Mononuclear cell (primary cell): ENCODE results near the gene STOX2. TPM values are rescaled to one million over a fixed set of nuclear protein-coding genes. Genes with fewer than 3 reads are reported as not detected.
"Not testable (repeated sequence)": the region's sequence is repeated elsewhere in the genome, so short reads cannot be mapped to it uniquely, and the experiment has no call there.

Experiments used
- H3K27me3 ChIP-seq: 2 replicates; pipeline ENCODE4 v1.6.0; 2011; ENCODE audit warnings: low read length, control low read depth; ENCODE audit not compliant: insufficient read depth
- H3K4me1 ChIP-seq: 2 replicates; pipeline ENCODE4 v1.5.1; 2011; ENCODE audit warnings: mild to moderate bottlenecking, low read length, control low read depth; ENCODE audit not compliant: insufficient read depth
- H3K4me3 ChIP-seq: 2 replicates; pipeline ENCODE4 v1.5.1; 2011; ENCODE audit warnings: mild to moderate bottlenecking, low read length, moderate library complexity
- H3K9me3 ChIP-seq: 2 replicates; pipeline ENCODE4 v1.5.1; 2011; ENCODE audit warnings: low read depth, mild to moderate bottlenecking, control low read depth, low read length
- total RNA-seq: library from RNA; depleted of rRNA; stranded (reverse); fragments of >200 nt; gene quantifications from one replicate; pipeline ENCODE4 v1.2.3, GENCODE V29; 2012

The STOX2 gene
- total RNA-seq, 1 donor = under 0.01 TPM

GRCh38 chr4:183936574-183937345, 31.7 kb downstream of the STOX2 start:
- H3K4me1 ChIP-seq = no peaks in the 10 kb centered on the region
- H3K4me3 ChIP-seq = no peak overlapping the region
- no peaks in the 10 kb centered on the region for H3K27me3 ChIP-seq
- no peaks in the 10 kb centered on the region for H3K9me3 ChIP-seq

DNA sequence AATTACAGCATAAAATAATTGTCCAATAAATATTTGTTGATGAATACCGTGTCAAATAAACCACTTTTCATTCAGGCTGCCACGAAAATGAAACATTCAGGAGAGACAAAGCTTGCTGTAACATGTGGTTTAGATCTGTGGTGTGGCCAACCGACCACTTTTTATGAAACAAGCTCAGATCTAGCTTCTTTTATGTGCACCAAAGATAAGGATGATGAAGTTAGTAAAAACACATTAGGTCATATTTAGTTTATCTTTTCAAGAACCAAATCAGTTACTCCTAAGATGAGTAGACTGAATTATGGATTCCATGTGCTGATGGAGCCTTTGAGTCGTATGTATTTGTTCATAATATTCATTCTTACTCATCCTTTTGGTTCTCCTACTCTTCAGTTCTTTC, 35.8 kb downstream of the STOX2 start:
- Histone ChIP-seq H3K4me3 (no peak overlapping the region), H3K9me3 (no peaks in the 10 kb centered on the region), H3K27me3 (no peaks in the 10 kb centered on the region), H3K4me1 (no peaks in the 10 kb centered on the region)

DNA sequence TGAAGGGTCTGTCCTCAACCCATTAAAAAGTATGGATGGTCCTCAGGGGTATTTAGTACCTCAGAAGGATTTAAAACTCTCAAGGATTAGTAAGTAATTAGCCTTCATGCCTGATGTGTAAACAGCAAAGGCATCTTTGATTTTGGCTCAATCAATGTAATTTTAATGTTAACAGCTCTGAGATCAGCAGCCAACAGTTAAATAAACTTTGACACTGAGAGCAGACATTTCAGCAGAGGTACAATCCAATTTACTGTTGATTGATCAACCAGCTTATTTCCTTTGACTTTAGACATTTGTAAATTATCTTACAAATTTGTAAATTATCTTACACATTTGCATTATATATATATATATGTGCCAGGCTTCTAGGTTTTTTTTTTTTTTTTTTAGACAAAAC, 36.9 kb downstream of the STOX2 start:
- no peaks in the 10 kb centered on the region for H3K9me3 ChIP-seq
- no peaks in the 10 kb centered on the region for H3K27me3 ChIP-seq
- H3K4me3 ChIP-seq = no peak overlapping the region
- H3K4me1 ChIP-seq = no peaks in the 10 kb centered on the region

DNA sequence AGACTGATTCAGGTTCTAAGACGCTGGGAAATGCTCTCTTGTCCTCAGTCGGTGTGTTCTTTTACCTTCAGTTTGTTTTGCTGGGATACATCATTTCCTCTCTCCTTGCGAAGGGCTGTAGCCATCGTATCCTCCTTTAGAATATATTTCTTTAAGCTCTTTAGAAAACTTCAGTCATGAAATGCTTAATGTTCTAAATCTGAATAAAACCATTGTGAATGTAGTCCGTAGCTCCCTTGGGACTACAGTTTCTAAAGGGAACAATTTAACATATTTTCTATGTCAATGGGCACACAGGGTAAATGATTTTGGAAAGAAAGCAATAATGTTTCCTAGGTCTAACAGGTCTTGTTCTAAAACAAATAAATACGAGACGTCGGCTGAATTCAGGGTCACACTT, 40.6 kb downstream of the STOX2 start:
- Histone ChIP-seq H3K9me3 (no peaks in the 10 kb centered on the region), H3K27me3 (no peaks in the 10 kb centered on the region)

GRCh38 chr4:183950536-183950935, 45.4 kb downstream of the STOX2 start:
- Histone ChIP-seq H3K4me3 (no peak overlapping the region), H3K4me1 (no peaks in the 10 kb centered on the region), H3K27me3 (no peaks in the 10 kb centered on the region), H3K9me3 (no peaks in the 10 kb centered on the region)

More for the DNA sequence above, 40.6 kb downstream of the STOX2 start:
- H3K4me1 ChIP-seq = no peaks in the 10 kb centered on the region
- no peak overlapping the region for H3K4me3 ChIP-seq

DNA sequence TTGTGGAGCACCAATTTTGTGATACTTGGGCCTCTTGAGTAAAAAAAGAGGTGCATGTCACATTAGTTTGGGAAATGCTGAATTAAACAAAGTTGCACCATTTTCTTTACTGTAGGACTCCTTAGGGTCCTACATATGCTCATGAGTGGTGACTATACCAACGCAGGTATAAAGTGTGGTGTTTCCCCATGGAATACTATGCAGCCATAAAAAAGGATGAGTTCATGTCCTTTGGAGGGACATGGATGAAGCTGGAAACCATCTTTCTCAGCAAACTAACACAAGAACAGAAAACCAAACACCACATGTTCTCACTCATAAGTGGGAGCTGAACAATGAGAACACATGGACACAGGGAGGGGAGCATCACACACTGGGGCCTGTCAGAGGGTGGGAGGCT, 47.5 kb downstream of the STOX2 start:
- H3K4me1 ChIP-seq, H3K4me3 ChIP-seq, H3K9me3 ChIP-seq, H3K27me3 ChIP-seq: not testable (repeated sequence)

- H3K4me1 ChIP-seq = no peaks in the 10 kb centered on the region
- H3K9me3 ChIP-seq = no peaks in the 10 kb centered on the region
- H3K4me3 ChIP-seq = no peak overlapping the region
- no peaks in the 10 kb centered on the region for H3K27me3 ChIP-seq
Observed at GRCh38 chr4:183959319-183960045, 54.4 kb downstream of the STOX2 start.

DNA sequence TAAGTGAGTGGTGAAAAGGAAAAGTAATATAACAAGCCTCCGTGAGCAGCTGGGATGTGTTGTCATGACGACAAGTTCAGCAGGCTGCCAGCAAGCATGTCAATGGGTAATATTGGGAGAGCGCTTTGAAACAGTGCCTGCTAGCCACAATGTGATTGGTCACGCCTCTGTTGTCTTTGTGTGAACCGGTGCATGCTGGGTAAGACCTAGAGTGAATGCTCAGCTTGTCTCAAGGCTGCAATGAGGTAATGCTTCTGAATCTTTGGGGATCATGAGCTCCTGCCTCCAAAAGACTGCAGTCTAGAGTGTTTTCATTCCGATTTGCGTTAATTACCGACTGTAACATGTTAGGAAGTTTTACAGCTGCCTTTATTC, 54.9 kb downstream of the STOX2 start:
- Histone ChIP-seq H3K4me1 (no peaks in the 10 kb centered on the region), H3K4me3 (no peak overlapping the region), H3K27me3 (no peaks in the 10 kb centered on the region), H3K9me3 (no peaks in the 10 kb centered on the region)

DNA sequence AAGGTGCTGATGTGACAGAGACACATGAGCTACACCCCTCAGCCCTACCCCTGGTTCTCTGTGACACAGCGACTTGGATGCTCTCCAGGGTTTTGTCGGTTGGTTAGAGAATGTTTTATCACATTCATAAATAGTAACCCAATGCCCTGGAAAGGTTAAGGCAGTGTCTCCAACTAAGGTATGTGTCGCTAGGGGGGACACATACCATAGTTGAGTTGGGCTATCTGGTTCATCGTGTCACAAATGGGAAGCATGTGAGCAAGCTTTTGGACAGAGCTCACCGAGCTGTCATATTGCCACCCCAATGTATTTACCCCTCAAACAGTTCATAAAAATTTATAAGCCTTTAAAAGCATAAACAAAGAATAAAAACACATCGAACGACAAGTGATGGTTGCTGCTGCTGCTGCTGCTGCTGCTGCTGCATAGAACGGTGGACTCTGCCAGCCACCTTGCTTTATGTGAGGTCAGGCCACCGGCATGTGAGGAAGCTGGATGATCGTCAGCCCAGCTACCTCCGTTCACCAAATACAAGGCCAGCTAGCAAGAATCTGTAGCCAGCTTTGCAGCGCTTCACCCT, 55.9 kb downstream of the STOX2 start:
- no peaks in the 10 kb centered on the region for H3K4me1 ChIP-seq
- no peaks in the 10 kb centered on the region for H3K9me3 ChIP-seq
- no peaks in the 10 kb centered on the region for H3K27me3 ChIP-seq
- H3K4me3 ChIP-seq = no peak overlapping the region

- no peaks in the 10 kb centered on the region for H3K27me3 ChIP-seq
- no peak overlapping the region for H3K4me3 ChIP-seq
- H3K4me1 ChIP-seq = no peaks in the 10 kb centered on the region
- no peaks in the 10 kb centered on the region for H3K9me3 ChIP-seq
Observed at GRCh38 chr4:183961795-183962194, 56.7 kb downstream of the STOX2 start.

DNA sequence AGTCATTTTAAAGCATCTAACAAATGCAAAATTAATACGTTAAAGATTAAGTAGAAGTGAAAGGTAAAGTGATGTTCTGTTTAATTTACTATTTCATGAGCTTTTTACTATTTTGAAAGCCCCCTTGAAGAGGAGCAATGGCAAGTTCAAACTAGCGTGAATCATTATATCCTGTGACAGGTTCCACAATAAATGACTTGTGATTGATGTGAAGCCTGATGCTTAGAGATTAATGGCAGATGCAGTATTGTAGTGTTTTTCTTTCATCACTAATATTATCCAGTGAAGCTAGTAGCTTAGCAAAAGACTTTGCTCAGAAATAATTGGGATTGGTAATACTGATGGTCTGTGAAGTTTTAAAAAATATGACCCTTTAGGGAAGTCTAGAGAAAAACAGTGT, 57.3 kb downstream of the STOX2 start:
- Histone ChIP-seq H3K27me3 (no peaks in the 10 kb centered on the region), H3K4me1 (no peaks in the 10 kb centered on the region), H3K9me3 (no peaks in the 10 kb centered on the region), H3K4me3 (no peak overlapping the region)

- Histone ChIP-seq H3K9me3 (no peaks in the 10 kb centered on the region), H3K4me1 (no peaks in the 10 kb centered on the region), H3K27me3 (no peaks in the 10 kb centered on the region), H3K4me3 (no peak overlapping the region)
Observed at GRCh38 chr4:183966371-183966770, 61.3 kb downstream of the STOX2 start.

DNA sequence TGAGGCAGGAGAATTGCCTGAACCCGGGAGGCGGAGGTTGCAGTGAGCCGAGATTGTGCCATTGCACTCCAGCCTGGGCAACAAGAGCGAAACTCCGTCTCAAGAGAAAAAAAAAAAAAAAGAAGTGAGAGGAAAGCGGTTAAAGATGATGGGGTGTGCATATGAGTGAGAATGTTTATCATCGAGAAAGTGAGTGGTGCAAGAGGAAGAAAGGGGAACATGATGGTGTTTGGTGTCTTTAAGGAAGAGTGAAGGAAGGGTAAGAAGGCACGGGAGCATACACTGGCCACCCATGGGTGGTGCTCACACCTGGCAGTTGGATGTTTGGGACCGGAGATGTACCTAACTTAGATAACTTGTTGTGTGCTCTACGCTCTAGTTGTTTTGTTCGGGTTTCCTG, 62.2 kb downstream of the STOX2 start:
- H3K4me3 ChIP-seq = no peak overlapping the region
- no peaks in the 10 kb centered on the region for H3K27me3 ChIP-seq
- H3K9me3 ChIP-seq = no peaks in the 10 kb centered on the region
- H3K4me1 ChIP-seq = no peaks in the 10 kb centered on the region

DNA sequence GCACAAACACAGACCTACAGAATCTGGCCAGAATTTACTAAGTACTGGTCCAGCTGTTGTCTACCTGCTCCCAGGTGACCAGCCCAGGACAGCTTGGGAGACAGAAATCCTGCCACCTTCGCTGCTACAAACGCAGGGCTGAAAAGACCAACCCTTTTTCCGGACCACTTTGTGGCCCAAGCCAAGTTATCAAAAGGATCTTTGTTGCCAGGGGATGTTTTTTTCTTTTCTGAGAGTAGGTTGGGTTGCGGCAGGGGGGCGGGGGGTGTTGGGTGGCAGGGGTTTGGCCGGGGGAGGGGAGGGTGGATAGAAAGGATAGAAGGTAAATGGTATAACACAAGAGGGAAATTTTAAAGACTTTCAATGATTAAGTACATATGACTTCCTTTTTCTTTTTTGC, 63.4 kb downstream of the STOX2 start:
- H3K4me3 ChIP-seq = no peak overlapping the region
- H3K27me3 ChIP-seq = no peaks in the 10 kb centered on the region
- no peaks in the 10 kb centered on the region for H3K4me1 ChIP-seq
- no peaks in the 10 kb centered on the region for H3K9me3 ChIP-seq

DNA sequence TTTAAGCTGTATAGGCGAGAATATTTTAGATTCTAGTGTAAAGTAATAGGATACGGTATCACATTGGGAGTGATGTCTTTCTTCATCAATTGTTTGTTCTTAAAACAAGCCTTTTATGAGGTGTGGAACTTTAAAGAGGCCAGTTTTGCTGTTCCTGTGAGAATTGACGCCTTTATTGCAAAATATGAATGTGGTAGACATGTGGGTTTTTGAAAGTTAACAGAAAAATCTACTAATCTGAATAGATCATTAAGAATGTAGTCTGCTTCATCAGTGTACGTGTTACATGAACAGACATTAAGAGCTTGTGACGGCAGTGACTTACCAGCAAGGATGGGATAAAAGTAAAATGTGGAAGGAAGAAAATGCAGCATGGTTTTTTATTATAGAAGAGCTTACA, 63.8 kb downstream of the STOX2 start:
- Histone ChIP-seq H3K9me3 (peaks cover under 1% of the 10 kb centered on the region), H3K4me3 (no peak overlapping the region), H3K27me3 (no peaks in the 10 kb centered on the region), H3K4me1 (no peaks in the 10 kb centered on the region)
